WTC11 (cell line): ENCODE results near the gene TMUB1. TPM values are rescaled to one million over a fixed set of nuclear protein-coding genes. Genes with fewer than 3 reads are reported as not detected.

Experiments
- ATAC-seq: fragments of 200-7000 bp; cut with Tn5 transposase; 2 replicates; pipeline ENCODE4 v1.10.0; 2021; ENCODE audit warnings: mild to moderate bottlenecking, moderate library complexity
- CTCF ChIA-PET: fragments of 300-600 bp; sonication (Branson Sonifier 250); formaldehyde crosslinking; loops from one replicate; lab custom pipeline; 2021; ENCODE audit warnings: antibody characterized with exemption; lab: Charles Lee
- POLR2A ChIA-PET: fragments of 350-600 bp; sonication (Branson Sonifier 250); formaldehyde crosslinking; loops from one replicate; lab custom pipeline; 2021; ENCODE audit warnings: antibody characterized with exemption; lab: Charles Lee
- DNase-seq: peaks from one replicate; pipeline ENCODE4 v3.0.0; 2021; ENCODE audit warnings: low spot score
- H3K27ac Mint-ChIP-seq: 2 replicates; pipeline ENCODE4 v1.8.0; 2021; ENCODE audit warnings: mixed read lengths
- H3K27me3 Mint-ChIP-seq: 2 replicates; pipeline ENCODE4 v1.8.0; 2021; ENCODE audit warnings: low read depth, mild to moderate bottlenecking, moderate library complexity, mixed read lengths
- H3K36me3 Mint-ChIP-seq: 2 replicates; pipeline ENCODE4 v1.8.0; 2021; ENCODE audit warnings: mixed read lengths
- H3K4me1 Mint-ChIP-seq: 2 replicates; pipeline ENCODE4 v1.8.0; 2022; ENCODE audit warnings: mixed read lengths
- H3K4me3 Mint-ChIP-seq: 2 replicates; pipeline ENCODE4 v1.8.0; 2021; ENCODE audit warnings: mild to moderate bottlenecking, moderate library complexity, mixed read lengths
- H3K9me3 Mint-ChIP-seq: 2 replicates; pipeline ENCODE4 v1.8.0; 2021; ENCODE audit warnings: mixed read lengths
- CBFB ChIP-seq: sonication (generic); formaldehyde crosslinking; IDR thresholded peaks from 2 replicates; pipeline ENCODE4 v1.8.1; 2022; ENCODE audit warnings: mild to moderate bottlenecking, low read depth, missing genetic modification reagents
- FOXK1 ChIP-seq: sonication (generic); formaldehyde crosslinking; IDR thresholded peaks from 2 replicates; pipeline ENCODE4 v1.8.0; 2022; ENCODE audit warnings: mild to moderate bottlenecking, moderate library complexity, missing genetic modification reagents
- GRHL2 ChIP-seq: fragments of 250-450 bp; sonication (Bioruptor Pico); IDR thresholded peaks from 2 replicates; pipeline ENCODE4 v1.8.0; 2022; ENCODE audit warnings: mild to moderate bottlenecking, moderate library complexity; ENCODE audit not compliant: insufficient replicate concordance, severe bottlenecking
- HMGA2 ChIP-seq: fragments of 250-450 bp; sonication (Bioruptor Pico); IDR thresholded peaks from 2 replicates; pipeline ENCODE4 v1.4.0; 2021; ENCODE audit warnings: mild to moderate bottlenecking, moderate library complexity
- IRF1 ChIP-seq: sonication (generic); formaldehyde crosslinking; IDR thresholded peaks from 2 replicates; pipeline ENCODE4 v1.8.0; 2023; ENCODE audit warnings: missing genetic modification reagents
- KAT7 ChIP-seq: sonication (generic); formaldehyde crosslinking; IDR thresholded peaks from 2 replicates; pipeline ENCODE4 v1.8.1; 2023; ENCODE audit warnings: missing genetic modification reagents, mild to moderate bottlenecking, borderline replicate concordance
- MXD4 ChIP-seq: fragments of 250-450 bp; sonication (Bioruptor Pico); IDR thresholded peaks from 2 replicates; pipeline ENCODE4 v1.8.0; 2021; ENCODE audit warnings: mild to moderate bottlenecking, moderate library complexity, borderline replicate concordance
- NFATC4 ChIP-seq: fragments of 250-450 bp; sonication (Bioruptor Pico); IDR thresholded peaks from 2 replicates; pipeline ENCODE4 v1.9.0; 2021; ENCODE audit warnings: mild to moderate bottlenecking
- NFYB ChIP-seq: sonication (generic); formaldehyde crosslinking; conservative IDR thresholded peaks from 2 replicates; pipeline ENCODE4 v1.8.0; 2022; ENCODE audit warnings: low read depth, missing genetic modification reagents
- NR1H2 ChIP-seq: sonication (generic); formaldehyde crosslinking; IDR thresholded peaks from 2 replicates; pipeline ENCODE4 v1.9.0; 2021; ENCODE audit warnings: mild to moderate bottlenecking, moderate library complexity, missing genetic modification reagents
- NR2C2 ChIP-seq: sonication (generic); formaldehyde crosslinking; IDR thresholded peaks from 2 replicates; pipeline ENCODE4 v1.8.0; 2022; ENCODE audit warnings: mild to moderate bottlenecking, missing genetic modification reagents
- NR3C1 ChIP-seq: sonication (generic); formaldehyde crosslinking; conservative IDR thresholded peaks from 2 replicates; pipeline ENCODE4 v1.8.1; 2023; ENCODE audit warnings: low read depth, mild to moderate bottlenecking, missing genetic modification reagents
- RELA ChIP-seq: sonication (generic); formaldehyde crosslinking; IDR thresholded peaks from 2 replicates; pipeline ENCODE4 v1.8.1; 2022; ENCODE audit warnings: missing genetic modification reagents, mild to moderate bottlenecking, borderline replicate concordance
- SP1 ChIP-seq: sonication (generic); formaldehyde crosslinking; conservative IDR thresholded peaks from 2 replicates; pipeline ENCODE4 v1.8.1; 2022; ENCODE audit warnings: missing genetic modification reagents
- TEAD1 ChIP-seq: sonication (generic); formaldehyde crosslinking; IDR thresholded peaks from 2 replicates; pipeline ENCODE4 v1.8.0; 2022; ENCODE audit warnings: mild to moderate bottlenecking, missing genetic modification reagents
- TEAD4 ChIP-seq: sonication (generic); formaldehyde crosslinking; IDR thresholded peaks from 2 replicates; pipeline ENCODE4 v1.8.0; 2022; ENCODE audit warnings: mild to moderate bottlenecking, missing genetic modification reagents
- ZNF232 ChIP-seq: sonication (generic); formaldehyde crosslinking; IDR thresholded peaks from 2 replicates; pipeline ENCODE4 v1.8.0; 2022; ENCODE audit warnings: mild to moderate bottlenecking, missing genetic modification reagents
- ZNF671 ChIP-seq: fragments of 250-450 bp; sonication (Bioruptor Pico); IDR thresholded peaks from 2 replicates; pipeline ENCODE4 v1.8.0; 2021; ENCODE audit warnings: mild to moderate bottlenecking
- ZSCAN18 ChIP-seq: fragments of 250-450 bp; sonication (Bioruptor Pico); IDR thresholded peaks from 2 replicates; pipeline ENCODE4 v2.1.2; 2022; ENCODE audit warnings: mild to moderate bottlenecking, moderate library complexity
- total RNA-seq: library from RNA; stranded (reverse); gene quantifications from 3 replicates; pipeline ENCODE4 v1.2.3, GENCODE V29; 2021
- TF ChIP-seq, protein P1 (sequence below): sonication (generic); formaldehyde crosslinking; IDR thresholded peaks from 2 replicates; pipeline ENCODE4 v1.8.1; 2023; ENCODE audit warnings: mild to moderate bottlenecking, moderate library complexity, missing genetic modification reagents
- TF ChIP-seq, protein P2 (sequence below): fragments of 250-450 bp; sonication (Bioruptor Pico); IDR thresholded peaks from 2 replicates; pipeline ENCODE4 v1.9.0; 2021; ENCODE audit warnings: mild to moderate bottlenecking
- TF ChIP-seq, protein P3 (sequence below): fragments of 250-450 bp; sonication (Bioruptor Pico); IDR thresholded peaks from 2 replicates; pipeline ENCODE4 v1.9.0; 2021; ENCODE audit warnings: mild to moderate bottlenecking, borderline replicate concordance

TMUB1 gene
- total RNA-seq, 1 experiment from 2014 or later = 72.8 TPM

GRCh38 chr7:151076863-151077704 is 6.2 kb downstream of the TMUB1 start (continued):
- TF ChIP-seq ZSCAN18 (CRISPR knock-in tag) (no peak), KAT7 (CRISPR knock-in tag) (no peak), NR1H2 (CRISPR knock-in tag) (no peak), ZNF671 (CRISPR knock-in tag) (peak; percentile 36; the same call in 1 of the 2 replicates), RELA (CRISPR knock-in tag) (no peak), NR2C2 (CRISPR knock-in tag) (no peak), TEAD1 (CRISPR knock-in tag) (peak; percentile 65; the same call in 1 of the 2 replicates), TEAD4 (CRISPR knock-in tag) (no peak), SP1 (peak; percentile 66), MXD4 (CRISPR knock-in tag) (no peak), HMGA2 (no peak), FOXK1 (CRISPR knock-in tag) (0 out of 2 replicates have a peak, but pooled peaks have one; percentile 17), NFATC4 (CRISPR knock-in tag) (no peak)
- TF ChIP-seq, protein P1, sequence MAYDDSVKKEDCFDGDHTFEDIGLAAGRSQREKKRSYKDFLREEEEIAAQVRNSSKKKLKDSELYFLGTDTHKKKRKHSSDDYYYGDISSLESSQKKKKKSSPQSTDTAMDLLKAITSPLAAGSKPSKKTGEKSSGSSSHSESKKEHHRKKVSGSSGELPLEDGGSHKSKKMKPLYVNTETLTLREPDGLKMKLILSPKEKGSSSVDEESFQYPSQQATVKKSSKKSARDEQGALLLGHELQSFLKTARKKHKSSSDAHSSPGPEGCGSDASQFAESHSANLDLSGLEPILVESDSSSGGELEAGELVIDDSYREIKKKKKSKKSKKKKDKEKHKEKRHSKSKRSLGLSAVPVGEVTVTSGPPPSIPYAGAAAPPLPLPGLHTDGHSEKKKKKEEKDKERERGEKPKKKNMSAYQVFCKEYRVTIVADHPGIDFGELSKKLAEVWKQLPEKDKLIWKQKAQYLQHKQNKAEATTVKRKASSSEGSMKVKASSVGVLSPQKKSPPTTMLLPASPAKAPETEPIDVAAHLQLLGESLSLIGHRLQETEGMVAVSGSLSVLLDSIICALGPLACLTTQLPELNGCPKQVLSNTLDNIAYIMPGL = 0 out of 2 replicates have a peak, but pooled peaks have one; percentile 51

DNA sequence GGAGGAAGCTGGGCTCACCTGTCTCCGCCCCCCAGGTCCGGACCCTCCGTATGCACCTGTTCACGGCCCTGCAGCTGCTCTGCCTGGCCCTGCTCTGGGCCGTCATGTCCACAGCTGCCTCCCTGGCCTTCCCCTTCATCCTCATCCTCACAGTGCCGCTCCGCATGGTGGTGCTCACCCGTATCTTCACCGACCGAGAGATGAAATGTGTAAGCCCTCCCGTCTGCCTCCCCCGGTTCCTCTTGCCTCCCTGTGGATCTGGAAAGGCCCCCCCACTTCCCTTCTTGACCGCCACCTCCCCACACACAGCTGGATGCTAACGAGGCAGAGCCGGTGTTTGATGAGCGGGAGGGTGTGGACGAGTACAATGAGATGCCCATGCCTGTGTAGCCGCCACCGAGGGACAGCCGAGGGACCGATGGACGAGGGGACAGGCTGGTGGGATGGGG is 7.3 kb downstream of the TMUB1 start:
- peaks cover 23% of the 10 kb centered on the region for H3K36me3 Mint-ChIP-seq
- no peak for TF ChIP-seq ZNF232
- TF ChIP-seq NR3C1 (CRISPR knock-in tag) = no peak
- no peak for TF ChIP-seq NFYB (CRISPR knock-in tag)
- TF ChIP-seq, protein P2, sequence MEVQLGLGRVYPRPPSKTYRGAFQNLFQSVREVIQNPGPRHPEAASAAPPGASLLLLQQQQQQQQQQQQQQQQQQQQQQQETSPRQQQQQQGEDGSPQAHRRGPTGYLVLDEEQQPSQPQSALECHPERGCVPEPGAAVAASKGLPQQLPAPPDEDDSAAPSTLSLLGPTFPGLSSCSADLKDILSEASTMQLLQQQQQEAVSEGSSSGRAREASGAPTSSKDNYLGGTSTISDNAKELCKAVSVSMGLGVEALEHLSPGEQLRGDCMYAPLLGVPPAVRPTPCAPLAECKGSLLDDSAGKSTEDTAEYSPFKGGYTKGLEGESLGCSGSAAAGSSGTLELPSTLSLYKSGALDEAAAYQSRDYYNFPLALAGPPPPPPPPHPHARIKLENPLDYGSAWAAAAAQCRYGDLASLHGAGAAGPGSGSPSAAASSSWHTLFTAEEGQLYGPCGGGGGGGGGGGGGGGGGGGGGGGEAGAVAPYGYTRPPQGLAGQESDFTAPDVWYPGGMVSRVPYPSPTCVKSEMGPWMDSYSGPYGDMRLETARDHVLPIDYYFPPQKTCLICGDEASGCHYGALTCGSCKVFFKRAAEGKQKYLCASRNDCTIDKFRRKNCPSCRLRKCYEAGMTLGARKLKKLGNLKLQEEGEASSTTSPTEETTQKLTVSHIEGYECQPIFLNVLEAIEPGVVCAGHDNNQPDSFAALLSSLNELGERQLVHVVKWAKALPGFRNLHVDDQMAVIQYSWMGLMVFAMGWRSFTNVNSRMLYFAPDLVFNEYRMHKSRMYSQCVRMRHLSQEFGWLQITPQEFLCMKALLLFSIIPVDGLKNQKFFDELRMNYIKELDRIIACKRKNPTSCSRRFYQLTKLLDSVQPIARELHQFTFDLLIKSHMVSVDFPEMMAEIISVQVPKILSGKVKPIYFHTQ (CRISPR knock-in tag) = no peak
- TF ChIP-seq IRF1 (CRISPR knock-in tag) = no peak
- TF ChIP-seq, protein P3, sequence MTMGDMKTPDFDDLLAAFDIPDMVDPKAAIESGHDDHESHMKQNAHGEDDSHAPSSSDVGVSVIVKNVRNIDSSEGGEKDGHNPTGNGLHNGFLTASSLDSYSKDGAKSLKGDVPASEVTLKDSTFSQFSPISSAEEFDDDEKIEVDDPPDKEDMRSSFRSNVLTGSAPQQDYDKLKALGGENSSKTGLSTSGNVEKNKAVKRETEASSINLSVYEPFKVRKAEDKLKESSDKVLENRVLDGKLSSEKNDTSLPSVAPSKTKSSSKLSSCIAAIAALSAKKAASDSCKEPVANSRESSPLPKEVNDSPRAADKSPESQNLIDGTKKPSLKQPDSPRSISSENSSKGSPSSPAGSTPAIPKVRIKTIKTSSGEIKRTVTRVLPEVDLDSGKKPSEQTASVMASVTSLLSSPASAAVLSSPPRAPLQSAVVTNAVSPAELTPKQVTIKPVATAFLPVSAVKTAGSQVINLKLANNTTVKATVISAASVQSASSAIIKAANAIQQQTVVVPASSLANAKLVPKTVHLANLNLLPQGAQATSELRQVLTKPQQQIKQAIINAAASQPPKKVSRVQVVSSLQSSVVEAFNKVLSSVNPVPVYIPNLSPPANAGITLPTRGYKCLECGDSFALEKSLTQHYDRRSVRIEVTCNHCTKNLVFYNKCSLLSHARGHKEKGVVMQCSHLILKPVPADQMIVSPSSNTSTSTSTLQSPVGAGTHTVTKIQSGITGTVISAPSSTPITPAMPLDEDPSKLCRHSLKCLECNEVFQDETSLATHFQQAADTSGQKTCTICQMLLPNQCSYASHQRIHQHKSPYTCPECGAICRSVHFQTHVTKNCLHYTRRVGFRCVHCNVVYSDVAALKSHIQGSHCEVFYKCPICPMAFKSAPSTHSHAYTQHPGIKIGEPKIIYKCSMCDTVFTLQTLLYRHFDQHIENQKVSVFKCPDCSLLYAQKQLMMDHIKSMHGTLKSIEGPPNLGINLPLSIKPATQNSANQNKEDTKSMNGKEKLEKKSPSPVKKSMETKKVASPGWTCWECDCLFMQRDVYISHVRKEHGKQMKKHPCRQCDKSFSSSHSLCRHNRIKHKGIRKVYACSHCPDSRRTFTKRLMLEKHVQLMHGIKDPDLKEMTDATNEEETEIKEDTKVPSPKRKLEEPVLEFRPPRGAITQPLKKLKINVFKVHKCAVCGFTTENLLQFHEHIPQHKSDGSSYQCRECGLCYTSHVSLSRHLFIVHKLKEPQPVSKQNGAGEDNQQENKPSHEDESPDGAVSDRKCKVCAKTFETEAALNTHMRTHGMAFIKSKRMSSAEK = no peak
- TF ChIP-seq CBFB = no peak
- no peak for TF ChIP-seq GRHL2
- TF ChIP-seq, all 79 proteins: peak for 0
- Mint-ChIP-seq H3K4me1 (peaks cover 29% of the 10 kb centered on the region), H3K4me3 (no peak overlapping the region), H3K9me3 (no peaks in the 10 kb centered on the region), H3K27ac (peak overlapping the region; percentile 57; the same call in 1 of the 2 replicates), H3K27me3 (no peaks in the 10 kb centered on the region)
- POLR2A ChIA-PET = interaction anchor here (0.6 to 2.2 kb wide), 5 partner anchors 9 to 48 kb away, joined by 3 to 13 read pairs (median 4); no protein-coding TSS in a partner anchor
- CTCF ChIA-PET = interaction anchor here (0.8 to 4.8 kb wide), 11 partner anchors 8 to 113 kb away, joined by 3 to 64 read pairs (median 4); partner anchors contain the start of gene AGAP3
- no peak for ATAC-seq
- DNase-seq = no peak
